ENCODE measurements around the gene UFD1. TPM values are rescaled to one million over a fixed set of nuclear protein-coding genes. Genes with fewer than 3 reads are reported as not detected.
A peak's percentile ranks its signal among the peaks of the same experiment; 100 is the strongest.

UFD1 gene
- polyA plus RNA-seq, 1 experiment: 135 TPM

- H3K36me3 ChIP-seq (ENCODE audit: control insufficient read depth, insufficient read depth, low read length): no peaks in the 10 kb centered on the region
- POLR2A ChIA-PET: no interaction called here
Observed at GRCh38 chr22:19492504-19493174, 13.6 kb upstream of the UFD1 start.

GRCh38 chr22:19490628-19491230 lies 11.7 kb upstream of the UFD1 start:
- TF ChIP-seq CTCF (IDR thresholded peaks at IDR 0.05; ENCODE audit: insufficient read depth, low read depth, low read length): no peak
- no peak for DNase-seq (ENCODE audit: low read depth)
- no peaks in the 10 kb centered on the region for H3K27me3 ChIP-seq (ENCODE audit: control insufficient read depth, insufficient read depth, low read length)
- POLR2A ChIA-PET: no interaction called here
- H3K36me3 ChIP-seq (ENCODE audit: control insufficient read depth, insufficient read depth, low read length): no peaks in the 10 kb centered on the region
- H3K4me3 ChIP-seq (ENCODE audit: low read depth, low read length): no peak overlapping the region
- CTCF ChIA-PET: interaction anchor here (1.8 kb wide), 1 partner anchor 139 kb away, joined by 5 read pairs; no protein-coding TSS in a partner anchor

More at GRCh38 chr22:19492504-19493174, 13.6 kb upstream of the UFD1 start:
- Histone ChIP-seq H3K4me3 (ENCODE audit: low read depth, low read length) (no peak overlapping the region), H3K27me3 (ENCODE audit: control insufficient read depth, insufficient read depth, low read length) (no peaks in the 10 kb centered on the region)
- CTCF ChIA-PET: interaction anchor here (1.7 to 4.4 kb wide), 2 partner anchors 12 to 136 kb away, joined by 3 to 43 read pairs; partner anchors contain the start of gene CDC45
- DNase-seq (ENCODE audit: low read depth): no peak
- TF ChIP-seq CTCF (IDR thresholded peaks at IDR 0.05; ENCODE audit: insufficient read depth, low read depth, low read length): no peak

GRCh38 chr22:19488884-19489843 lies 10.2 kb upstream of the UFD1 start:
- ChIA-PET CTCF (interaction anchor here (0.6 to 1.8 kb wide), 2 partner anchors 141 to 142 kb away, joined by 3 to 5 read pairs; no protein-coding TSS in a partner anchor), POLR2A (no interaction called here)
- DNase-seq (ENCODE audit: low read depth): no peak
- Histone ChIP-seq H3K36me3 (ENCODE audit: control insufficient read depth, insufficient read depth, low read length) (no peaks in the 10 kb centered on the region), H3K27me3 (ENCODE audit: control insufficient read depth, insufficient read depth, low read length) (no peaks in the 10 kb centered on the region), H3K4me3 (ENCODE audit: low read depth, low read length) (no peak overlapping the region)
- 0 out of 2 replicates have a peak, but pooled peaks have one; percentile 27 for TF ChIP-seq CTCF (IDR thresholded peaks at IDR 0.05; ENCODE audit: insufficient read depth, low read depth, low read length)

GRCh38 chr22:19488285-19488684 lies 9.3 kb upstream of the UFD1 start:
- POLR2A ChIA-PET: no interaction called here

More at GRCh38 chr22:19488285-19488684, 9.3 kb upstream of the UFD1 start:
- H3K36me3 ChIP-seq (ENCODE audit: control insufficient read depth, insufficient read depth, low read length): no peaks in the 10 kb centered on the region
- no peak overlapping the region for H3K4me3 ChIP-seq (ENCODE audit: low read depth, low read length)
- no peak for DNase-seq (ENCODE audit: low read depth)
- no peak for TF ChIP-seq CTCF (IDR thresholded peaks at IDR 0.05; ENCODE audit: insufficient read depth, low read depth, low read length)
- CTCF ChIA-PET: no interaction called here
- H3K27me3 ChIP-seq (ENCODE audit: control insufficient read depth, insufficient read depth, low read length): no peaks in the 10 kb centered on the region
